Karpas-422 (cell line): Measurements from ENCODE around the gene MVK. TPM values are rescaled to one million over a fixed set of nuclear protein-coding genes. Genes with fewer than 3 reads are reported as not detected.

Experiments used
- DNase-seq: peaks from one replicate; pipeline ENCODE4 v3.0.0-alpha.2; 2015
- H2AFZ ChIP-seq: fragments of 200-600 bp; sonication (generic); 2 replicates; pipeline ENCODE4 v1.6.1; 2014; ENCODE audit warnings: antibody characterized with exemption, low read length, mixed read lengths
- H3K27ac ChIP-seq: fragments of 200-600 bp; sonication (generic); 2 replicates; pipeline ENCODE4 v1.5.1; 2014; ENCODE audit warnings: mild to moderate bottlenecking, low read length, moderate library complexity
- H3K27me3 ChIP-seq: fragments of 200-600 bp; sonication (generic); 2 replicates; pipeline ENCODE4 v1.6.1; 2014; ENCODE audit warnings: low read length, mixed read lengths
- H3K36me3 ChIP-seq: fragments of 200-600 bp; sonication (generic); 2 replicates; pipeline ENCODE4 v1.6.1; 2014; ENCODE audit warnings: low read length, mixed read lengths; ENCODE audit not compliant: insufficient read depth
- H3K4me1 ChIP-seq: fragments of 200-600 bp; sonication (generic); 2 replicates; pipeline ENCODE4 v1.6.1; 2014; ENCODE audit warnings: mild to moderate bottlenecking, low read length, mixed read lengths
- H3K4me2 ChIP-seq: fragments of 200-600 bp; sonication (generic); 2 replicates; pipeline ENCODE4 v1.6.1; 2014; ENCODE audit warnings: low read length, low read depth, mild to moderate bottlenecking; ENCODE audit not compliant: poor library complexity, severe bottlenecking
- H3K4me3 ChIP-seq: fragments of 200-600 bp; sonication (generic); 2 replicates; pipeline ENCODE4 v1.5.1; 2014; ENCODE audit warnings: mild to moderate bottlenecking, antibody characterized with exemption, low read length, mixed read lengths
- H3K79me2 ChIP-seq: fragments of 200-600 bp; sonication (generic); 2 replicates; pipeline ENCODE4 v1.6.1; 2014; ENCODE audit warnings: mild to moderate bottlenecking, low read length, mixed read lengths
- H3K9ac ChIP-seq: fragments of 200-600 bp; sonication (generic); 2 replicates; pipeline ENCODE4 v1.6.0; 2014; ENCODE audit warnings: low read length
- H3K9me2 ChIP-seq: fragments of 200-600 bp; sonication (generic), shearing (Covaris generic); replicated peaks from 2 replicates; pipeline ENCODE4 v1.6.0; 2014; ENCODE audit warnings: mild to moderate bottlenecking, low read length, moderate library complexity; ENCODE audit not compliant: insufficient read depth
- H3K9me3 ChIP-seq: fragments of 300-700, 200-600 bp; sonication (generic); 2 replicates; pipeline ENCODE4 v1.6.1; 2014; ENCODE audit warnings: low read length, mixed read lengths
- H4K20me1 ChIP-seq: fragments of 200-600 bp; sonication (generic); 2 replicates; pipeline ENCODE4 v1.6.1; 2014; ENCODE audit warnings: mild to moderate bottlenecking, antibody characterized with exemption, low read length, low read depth; ENCODE audit not compliant: insufficient read depth
- total RNA-seq: library from RNA; depleted of rRNA; stranded (reverse); fragments of >200 nt; shearing (Covaris generic); gene quantifications from 2 replicates; pipeline ENCODE4 v1.2.3, GENCODE V29; 2014; ENCODE audit warnings: low replicate concordance; rRNA removed

Gene MVK
- total RNA-seq, 1 experiment from 2014 or later = 14.7 TPM

GRCh38 chr12:109640961-109641360 lies 67.4 kb downstream of the MVK start:
- Histone ChIP-seq H3K27me3 (no peaks in the 10 kb centered on the region), H3K9me3 (no peaks in the 10 kb centered on the region), H4K20me1 (no peaks in the 10 kb centered on the region), H3K79me2 (no peaks in the 10 kb centered on the region), H3K4me3 (no peak overlapping the region), H3K9ac (no peak overlapping the region), H3K27ac (no peak overlapping the region), H3K9me2 (no peaks in the 10 kb centered on the region), H3K4me1 (no peaks in the 10 kb centered on the region), H2AFZ (no peak overlapping the region), H3K36me3 (no peaks in the 10 kb centered on the region), H3K4me2 (no peak overlapping the region)
- DNase-seq = no peak

- no peaks in the 10 kb centered on the region for H3K27me3 ChIP-seq
- no peaks in the 10 kb centered on the region for H3K4me1 ChIP-seq
Measured at GRCh38 chr12:109641422-109641821, 67.8 kb downstream of the MVK start.

GRCh38 chr12:109642506-109643132 lies 69.0 kb downstream of the MVK start:
- H2AFZ ChIP-seq = no peak overlapping the region
- no peaks in the 10 kb centered on the region for H3K9me2 ChIP-seq
- no peaks in the 10 kb centered on the region for H3K4me1 ChIP-seq
- no peak overlapping the region for H3K27ac ChIP-seq
- H3K36me3 ChIP-seq = no peaks in the 10 kb centered on the region
- DNase-seq = no peak
- no peak overlapping the region for H3K9ac ChIP-seq
- no peaks in the 10 kb centered on the region for H3K9me3 ChIP-seq
- no peaks in the 10 kb centered on the region for H3K27me3 ChIP-seq
- H4K20me1 ChIP-seq = no peaks in the 10 kb centered on the region
- no peak overlapping the region for H3K4me2 ChIP-seq
- H3K79me2 ChIP-seq = no peaks in the 10 kb centered on the region
- H3K4me3 ChIP-seq = no peak overlapping the region

More at GRCh38 chr12:109641422-109641821, 67.8 kb downstream of the MVK start:
- no peak overlapping the region for H2AFZ ChIP-seq
- no peaks in the 10 kb centered on the region for H4K20me1 ChIP-seq
- no peak for DNase-seq
- no peaks in the 10 kb centered on the region for H3K9me3 ChIP-seq
- H3K4me2 ChIP-seq = no peak overlapping the region
- no peak overlapping the region for H3K27ac ChIP-seq
- no peaks in the 10 kb centered on the region for H3K9me2 ChIP-seq
- H3K79me2 ChIP-seq = no peaks in the 10 kb centered on the region
- H3K4me3 ChIP-seq = no peak overlapping the region
- H3K9ac ChIP-seq = no peak overlapping the region
- no peaks in the 10 kb centered on the region for H3K36me3 ChIP-seq

GRCh38 chr12:109645194-109645593 lies 71.6 kb downstream of the MVK start:
- Histone ChIP-seq H3K4me1 (no peaks in the 10 kb centered on the region), H3K36me3 (no peaks in the 10 kb centered on the region), H3K9me3 (no peaks in the 10 kb centered on the region), H2AFZ (no peak overlapping the region), H3K27ac (no peak overlapping the region), H3K27me3 (no peaks in the 10 kb centered on the region), H3K4me2 (no peak overlapping the region), H3K9me2 (no peaks in the 10 kb centered on the region), H3K4me3 (no peak overlapping the region), H4K20me1 (no peaks in the 10 kb centered on the region), H3K9ac (no peak overlapping the region), H3K79me2 (no peaks in the 10 kb centered on the region)
- no peak for DNase-seq

GRCh38 chr12:109645708-109646107 lies 72.1 kb downstream of the MVK start:
- Histone ChIP-seq H3K4me3 (no peak overlapping the region), H3K27me3 (no peaks in the 10 kb centered on the region), H4K20me1 (no peaks in the 10 kb centered on the region), H3K4me2 (no peak overlapping the region), H3K9me3 (no peaks in the 10 kb centered on the region), H3K9ac (no peak overlapping the region), H3K79me2 (no peaks in the 10 kb centered on the region), H3K36me3 (no peaks in the 10 kb centered on the region), H3K4me1 (peaks cover 3% of the 10 kb centered on the region), H3K27ac (no peak overlapping the region), H3K9me2 (no peaks in the 10 kb centered on the region), H2AFZ (no peak overlapping the region)
- no peak for DNase-seq

Other genes starting within 250 kb of the MVK start
- not detected in 2 replicates for gene MYO1H, start 225.9 kb upstream of the MVK start, total RNA-seq
- gene KCTD10, start 96.5 kb upstream of the MVK start, total RNA-seq = 24.4 and 29.4 TPM in 2 replicates
- 18.5 and 23.7 TPM in 2 replicates for gene UBE3B, start 96.2 kb upstream of the MVK start, total RNA-seq
- gene MMAB, start 290 bp upstream of the MVK start, total RNA-seq = 33.5 and 46.1 TPM in 2 replicates
- gene FAM222A, start 140.0 kb downstream of the MVK start, total RNA-seq = 0.11 and 0.94 TPM in 2 replicates